Stomach (tissue), 4 donors: Measurements from ENCODE around the gene RRP36.

Experiments used
- CTCF ChIP-seq, 7 experiments: fragments of 450-650 bp in 4 of 7; fragments of 200-600 bp in 3 of 7; sonication (generic) in 3 of 7; IDR thresholded peaks; one replicate each; pipeline ENCODE4 v1.5.1; 2016 to 2019; ENCODE audit warnings: antibody characterized with exemption in 7 of 7, control low read depth in 2 of 7, mild to moderate bottlenecking in 1 of 7
- POLR2A ChIP-seq, 4 donors: fragments of 450-650 bp; IDR thresholded peaks; one replicate each; pipeline ENCODE4 v1.6.1; 2016; ENCODE audit warnings: antibody characterized with exemption in 4 of 4, control low read depth in 2 of 4, mild to moderate bottlenecking in 1 of 4, moderate library complexity in 1 of 4

- TF ChIP-seq CTCF (IDR thresholded peaks at IDR 0.05) (no peak), POLR2A (IDR thresholded peaks at IDR 0.05) (no peak)
Observed at GRCh38 chr6:43020052-43020705, 1.2 kb upstream of the RRP36 start.
